GM21360 (cell line): Measurements from ENCODE around the gene STK39.

ENCODE experiments used
- ATAC-seq: cut with Tn5 transposase; IDR thresholded peaks from one replicate; pipeline ENCODE4 v1.9.1; 2021; ENCODE audit warnings: mild to moderate bottlenecking, moderate library complexity; ENCODE audit not compliant: unreplicated experiment

Gene STK39

DNA sequence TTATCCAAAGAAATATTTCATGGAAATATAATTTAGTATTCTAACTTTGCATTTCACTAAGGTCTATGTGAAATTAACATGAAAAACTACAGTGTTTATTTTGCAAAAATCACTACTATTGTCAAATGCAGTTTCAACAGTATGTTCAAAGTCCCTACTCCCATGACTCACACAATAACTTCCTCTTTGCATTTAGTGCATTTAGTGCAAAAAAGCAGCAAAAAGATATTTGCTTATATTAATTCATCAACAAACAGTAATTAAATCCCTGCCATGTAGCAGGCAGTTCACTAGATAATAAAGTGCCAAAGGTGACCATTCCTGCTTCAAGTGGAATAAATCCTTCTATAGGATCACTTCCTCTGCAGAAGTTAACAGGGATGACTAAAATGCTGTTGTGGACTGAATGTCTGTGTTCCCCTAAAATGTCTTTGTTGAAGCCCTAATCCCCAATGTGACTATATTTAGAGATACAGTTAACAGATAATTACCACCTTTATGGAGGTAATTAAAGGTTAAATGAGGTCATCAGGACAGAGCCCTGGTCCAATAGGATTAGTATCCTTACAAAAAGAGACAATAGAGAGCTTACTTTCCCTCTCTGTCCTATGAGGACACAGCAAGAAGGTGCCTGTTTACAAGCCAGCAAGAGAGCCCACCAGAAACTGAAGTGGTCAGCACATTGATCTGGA lies 61.7 kb downstream of the STK39 start:
- no peak for ATAC-seq

DNA sequence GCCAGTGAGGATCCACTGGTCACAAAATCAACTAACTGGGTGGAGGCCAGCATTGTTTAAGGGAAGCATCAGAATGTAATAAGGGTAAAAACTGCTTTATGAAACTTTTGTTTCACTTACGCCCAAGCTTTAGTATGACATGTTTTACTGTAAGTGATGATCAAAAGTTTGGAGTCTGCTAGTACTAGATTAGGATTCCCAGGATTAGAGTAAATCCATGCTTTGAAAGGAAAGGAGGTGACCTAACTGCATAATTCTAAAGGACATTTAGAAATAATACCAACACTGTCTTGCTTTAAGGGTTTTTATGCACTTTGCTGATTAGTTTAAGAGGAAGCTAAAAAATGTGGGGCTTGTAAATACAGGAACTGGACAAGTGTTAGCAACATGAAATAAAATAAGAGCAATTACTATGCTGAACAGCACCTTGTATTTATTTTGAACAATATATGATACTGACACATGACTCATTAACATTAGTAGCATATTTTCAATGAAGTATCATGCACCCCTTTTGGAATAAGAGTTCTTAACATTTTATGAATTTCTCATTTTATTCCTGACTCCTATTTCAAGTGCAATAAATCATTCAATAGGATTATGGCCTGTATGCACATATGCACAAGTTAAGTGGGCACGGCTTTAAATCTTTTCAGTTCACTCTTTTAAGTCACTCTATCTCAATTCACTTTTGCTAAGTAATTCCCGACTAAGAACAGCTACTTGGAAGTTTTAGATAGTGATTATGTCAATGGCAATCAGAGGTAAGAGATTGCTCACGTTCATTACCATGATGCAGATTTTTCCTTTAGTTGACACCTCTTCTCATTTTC lies 62.5 kb downstream of the STK39 start:
- ATAC-seq = no peak

DNA sequence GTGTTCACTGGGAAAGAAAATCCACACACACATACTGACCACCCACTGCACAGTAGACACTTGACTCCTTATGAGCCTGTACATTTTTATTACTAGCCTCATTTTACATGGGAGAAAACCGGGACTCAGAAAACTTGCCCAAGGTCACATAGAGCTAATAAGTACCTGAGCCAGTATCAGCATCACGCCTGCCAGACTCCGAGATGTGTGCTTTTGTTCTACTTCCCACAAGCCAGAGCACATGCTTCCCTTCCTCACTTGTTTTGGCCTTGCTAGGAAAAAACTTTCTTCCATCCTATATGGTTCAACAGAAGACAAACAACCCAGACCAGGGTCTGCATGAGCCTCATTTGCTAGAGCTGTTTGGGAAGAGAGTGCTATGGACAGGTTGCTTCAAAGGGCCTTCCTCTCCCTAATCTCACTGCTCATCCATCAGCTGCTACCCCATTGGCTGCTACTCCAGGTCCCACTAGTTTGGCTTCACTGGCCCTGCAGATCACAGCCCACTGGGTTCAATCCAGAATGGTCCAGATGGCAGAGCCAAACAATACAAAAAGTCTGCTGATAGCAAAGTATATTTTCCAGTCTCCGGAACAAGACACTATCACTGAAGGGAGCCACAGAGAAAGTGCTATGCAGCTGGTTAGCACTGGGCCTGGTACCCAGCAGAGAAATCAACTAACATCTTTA lies 63.9 kb downstream of the STK39 start:
- ATAC-seq = no peak

DNA sequence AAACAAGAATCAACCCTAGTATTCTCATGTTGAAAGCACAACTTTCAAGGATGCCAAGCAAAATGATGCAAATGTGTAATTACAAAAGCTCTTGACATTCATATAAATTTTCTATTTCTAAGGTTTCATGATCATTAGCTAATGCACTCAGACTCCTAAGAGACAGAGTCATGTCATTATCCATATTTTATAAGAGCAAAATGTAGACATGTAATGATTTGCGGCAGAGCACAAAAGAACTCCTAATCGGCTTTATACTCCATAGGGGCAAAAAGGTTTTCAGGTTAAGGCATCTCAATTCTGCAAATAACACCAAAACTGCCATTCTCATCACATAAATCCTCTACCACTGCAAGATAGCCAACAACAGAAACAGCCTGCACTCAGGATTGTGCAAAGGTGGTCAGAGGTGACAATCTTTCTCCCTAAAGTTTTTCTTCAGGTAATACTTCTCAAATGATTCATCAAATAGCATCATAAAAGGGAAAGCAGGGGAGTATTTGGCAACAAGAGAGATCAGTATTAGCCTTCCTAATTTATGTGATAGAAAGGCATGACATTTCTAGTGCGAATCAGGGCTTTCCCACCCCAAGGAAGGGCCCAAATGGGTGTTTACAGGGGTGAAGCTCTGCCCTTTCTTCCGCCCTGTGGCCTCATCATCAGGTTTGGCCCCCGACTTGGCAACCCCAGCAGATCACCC lies 64.7 kb downstream of the STK39 start:
- ATAC-seq = no peak

DNA sequence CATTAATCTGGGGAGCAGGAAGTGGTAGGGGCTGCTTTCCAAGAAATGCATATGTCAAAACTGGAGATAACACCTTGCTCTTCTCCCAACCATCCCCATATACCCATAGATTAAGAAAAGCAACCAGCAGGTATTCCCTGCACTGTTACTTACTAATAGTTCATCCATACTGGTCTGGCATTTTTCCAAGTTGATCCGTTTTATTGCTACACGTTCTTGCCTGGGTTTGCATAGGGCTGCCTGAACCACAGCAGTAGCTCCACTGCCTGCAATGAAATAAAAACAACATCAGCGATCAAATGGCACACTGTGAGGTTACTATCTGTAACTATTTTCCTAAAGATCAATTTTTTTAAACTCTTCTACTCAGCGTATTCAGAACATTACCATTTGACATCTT lies 65.6 kb downstream of the STK39 start:
- ATAC-seq = no peak

DNA sequence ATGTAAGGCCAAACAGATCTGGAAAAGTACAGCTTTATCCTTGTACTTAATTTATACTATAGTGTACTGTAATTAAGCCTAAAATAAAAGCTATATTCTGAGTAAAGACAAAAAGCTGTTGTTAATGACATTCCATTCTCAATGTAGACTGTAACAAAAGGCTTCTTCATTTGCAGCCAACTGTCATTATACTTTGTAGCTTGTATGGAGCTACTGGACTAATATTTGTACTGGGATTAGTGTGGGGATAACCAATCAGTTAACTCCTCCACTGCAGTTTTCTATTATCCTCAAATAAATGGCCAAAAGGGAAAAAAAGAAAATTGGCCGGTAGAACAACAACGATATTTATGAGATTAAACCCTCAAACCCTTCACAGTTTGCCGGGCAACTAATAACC lies 66.5 kb downstream of the STK39 start:
- ATAC-seq = no peak

DNA sequence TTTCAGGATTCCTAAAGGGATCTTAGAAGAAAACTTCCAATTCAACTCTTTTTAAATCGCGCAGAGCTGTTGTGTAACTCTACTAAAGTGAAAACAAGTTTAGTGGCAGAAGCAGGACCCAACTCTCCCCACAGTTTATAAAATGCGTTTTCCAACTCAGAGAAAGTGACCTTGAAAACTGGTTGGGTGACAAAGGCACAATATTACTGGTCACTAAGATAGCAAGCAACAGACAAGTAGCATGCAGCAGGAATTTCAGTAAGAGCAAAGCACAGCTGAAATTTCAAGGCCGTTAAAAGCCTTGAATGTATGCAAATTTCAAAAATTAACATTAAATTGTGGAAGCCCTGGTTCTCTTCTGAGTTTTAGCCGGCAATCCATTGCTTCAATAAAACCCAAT lies 66.9 kb downstream of the STK39 start:
- no peak for ATAC-seq

DNA sequence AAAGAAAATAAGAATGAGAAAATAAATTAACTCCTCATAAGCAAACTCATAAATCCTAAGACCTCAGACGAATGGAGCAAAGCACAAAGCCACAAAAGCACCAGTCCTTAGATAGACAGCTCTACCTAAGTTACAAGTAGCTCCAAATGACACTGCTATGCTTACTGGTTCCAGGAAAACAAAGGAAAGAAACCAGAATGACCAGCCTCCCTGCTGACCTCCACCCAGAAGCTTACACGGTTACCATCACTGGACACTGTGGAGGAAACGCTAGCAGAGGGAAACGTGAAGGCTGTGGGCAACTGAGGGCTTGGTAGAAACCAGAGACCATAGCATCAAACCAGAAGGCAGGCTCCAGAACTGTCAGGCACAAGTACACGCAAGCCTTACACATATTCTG lies 67.8 kb downstream of the STK39 start:
- ATAC-seq = no peak

DNA sequence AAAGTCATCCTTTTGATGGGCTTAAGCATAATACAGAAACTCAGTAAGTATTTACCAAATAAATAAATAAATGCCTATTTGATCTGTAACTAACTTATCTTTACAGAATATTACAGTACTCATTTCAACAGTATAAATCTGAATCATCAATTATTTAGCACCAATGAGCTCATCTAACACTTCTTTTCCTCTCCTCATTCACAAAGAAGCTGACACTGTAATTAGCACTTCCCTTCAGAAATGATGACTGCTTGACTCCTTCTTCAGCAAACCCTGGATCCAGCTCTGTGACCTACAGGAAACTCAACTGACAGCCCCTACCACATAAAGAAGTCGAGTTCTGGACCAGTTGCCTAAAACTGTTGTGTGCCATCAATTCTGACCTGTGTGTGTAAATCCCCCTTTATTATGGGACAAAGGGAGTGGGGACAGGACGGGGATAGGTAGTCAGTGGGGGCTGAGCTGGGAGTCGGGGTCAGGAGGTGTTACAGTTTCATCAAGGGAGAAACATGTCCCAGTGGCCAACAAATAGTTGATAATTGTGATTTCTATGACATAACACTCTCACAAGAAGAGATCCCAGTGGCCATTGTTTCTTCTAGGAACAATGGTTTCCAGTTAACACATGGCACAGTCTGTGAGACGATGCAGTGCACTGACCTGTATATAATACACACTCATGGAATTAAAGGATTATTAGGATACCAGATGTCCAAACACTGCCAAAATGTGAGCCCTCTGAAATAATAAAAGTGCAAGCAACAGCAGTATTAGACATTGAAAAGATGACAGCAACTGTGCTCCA lies 68.7 kb downstream of the STK39 start:
- ATAC-seq = no peak

DNA sequence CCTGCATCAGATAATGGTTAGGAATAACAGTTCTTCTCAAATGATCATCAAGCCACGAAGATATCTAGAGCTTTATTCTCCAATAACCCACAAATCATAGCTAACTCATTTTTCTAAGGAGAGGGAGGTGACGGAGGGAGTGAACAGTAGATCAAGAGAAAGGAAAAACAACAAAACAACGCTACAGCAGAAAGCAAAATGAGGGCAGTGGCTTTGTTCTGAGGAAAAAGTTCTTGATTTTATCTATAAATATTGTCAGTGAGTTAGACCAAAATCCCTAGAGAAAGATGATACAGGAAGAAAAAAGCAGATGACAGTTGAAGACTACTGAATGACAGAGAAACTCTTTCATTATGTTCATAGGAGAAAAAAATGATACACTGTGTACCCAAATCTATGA lies 71.0 kb downstream of the STK39 start:
- ATAC-seq = no peak

DNA sequence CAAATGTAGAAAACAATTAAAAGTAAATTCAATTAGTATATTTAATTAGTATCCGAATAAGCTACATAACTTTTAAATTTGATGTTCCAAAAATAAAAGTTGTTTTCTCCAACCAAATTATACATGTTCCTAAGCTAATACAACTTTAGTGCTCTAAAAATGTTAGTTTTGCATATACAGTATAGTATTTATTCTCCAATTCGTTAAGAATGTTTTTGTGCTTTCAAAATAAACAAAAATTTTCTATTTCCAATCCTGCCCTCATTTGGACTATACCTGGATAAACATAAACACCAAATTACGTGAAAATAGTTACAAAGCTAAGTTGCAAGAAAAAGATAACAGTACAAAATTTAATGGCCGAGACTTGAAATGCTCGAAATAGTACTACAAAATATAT lies 71.9 kb downstream of the STK39 start:
- ATAC-seq = no peak

DNA sequence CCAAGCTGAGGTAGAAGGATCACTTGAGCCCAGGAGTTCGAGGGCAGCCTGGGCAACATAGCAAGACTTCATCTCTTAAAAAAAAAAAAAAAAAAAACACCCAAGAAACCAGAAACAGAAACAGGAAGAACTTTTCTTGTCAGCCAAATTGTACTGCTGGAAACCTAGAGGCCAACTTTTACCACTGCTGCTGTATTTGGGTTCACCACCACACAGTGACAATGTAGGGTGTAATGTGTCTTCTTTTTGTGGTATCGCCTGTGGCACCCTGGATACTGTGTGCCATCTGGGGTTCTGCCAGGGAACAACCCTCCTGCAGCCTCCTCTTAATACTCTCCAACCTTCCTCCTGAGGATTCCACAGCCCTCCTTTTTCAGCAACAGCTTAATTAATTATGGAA lies 72.6 kb downstream of the STK39 start:
- ATAC-seq = no peak

DNA sequence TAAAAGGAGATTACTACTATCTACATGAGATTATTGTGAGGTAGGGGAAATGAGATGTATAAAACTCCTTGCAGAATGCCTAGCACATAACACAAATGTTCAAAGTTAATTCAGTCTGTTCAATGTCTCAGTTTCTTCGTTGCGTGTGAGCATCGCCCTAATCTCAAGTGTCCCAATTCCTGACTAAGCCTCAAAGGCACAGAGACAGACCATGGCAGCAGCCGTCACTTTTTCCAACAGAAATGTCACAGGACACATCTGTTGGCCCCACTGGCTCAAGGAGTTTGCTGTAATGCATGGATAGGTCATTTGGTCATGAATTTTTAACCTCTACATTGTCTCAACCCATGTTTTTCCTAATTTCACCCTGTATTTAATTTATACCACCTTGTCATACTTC lies 75.3 kb downstream of the STK39 start:
- ATAC-seq = no peak

DNA sequence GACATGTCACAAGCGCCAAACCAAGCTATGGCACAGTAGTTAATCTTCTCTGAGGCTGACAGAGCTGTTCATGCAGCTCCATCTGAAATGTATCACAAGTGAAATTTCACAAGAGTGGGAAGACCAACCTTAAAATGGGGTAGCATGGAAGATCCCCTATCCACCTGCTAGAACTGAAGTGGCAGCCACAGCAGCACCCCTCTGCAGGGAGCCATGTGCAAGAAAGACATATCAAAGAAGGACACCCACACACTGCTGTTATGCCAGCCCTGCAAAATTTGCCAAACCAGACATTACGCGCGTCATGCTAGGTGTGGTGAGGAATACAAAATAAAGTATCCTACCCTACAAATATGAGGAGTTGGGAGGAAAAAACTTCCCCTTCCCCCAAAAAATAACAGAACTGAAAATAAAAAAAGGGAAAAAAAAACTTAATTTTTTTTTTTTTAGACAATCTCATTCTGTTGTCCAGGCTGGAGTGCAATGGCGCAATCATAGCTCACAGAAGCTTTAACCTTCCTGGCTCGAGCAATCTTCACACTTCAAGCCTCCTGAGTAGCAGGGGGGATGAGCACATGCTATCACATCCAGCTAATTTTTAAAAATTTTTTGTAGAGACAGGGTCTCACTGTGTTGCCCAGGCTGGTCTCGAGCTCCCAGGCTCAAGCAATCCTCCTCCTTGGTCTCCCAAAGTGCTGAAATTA lies 76.2 kb downstream of the STK39 start:
- ATAC-seq = no peak

DNA sequence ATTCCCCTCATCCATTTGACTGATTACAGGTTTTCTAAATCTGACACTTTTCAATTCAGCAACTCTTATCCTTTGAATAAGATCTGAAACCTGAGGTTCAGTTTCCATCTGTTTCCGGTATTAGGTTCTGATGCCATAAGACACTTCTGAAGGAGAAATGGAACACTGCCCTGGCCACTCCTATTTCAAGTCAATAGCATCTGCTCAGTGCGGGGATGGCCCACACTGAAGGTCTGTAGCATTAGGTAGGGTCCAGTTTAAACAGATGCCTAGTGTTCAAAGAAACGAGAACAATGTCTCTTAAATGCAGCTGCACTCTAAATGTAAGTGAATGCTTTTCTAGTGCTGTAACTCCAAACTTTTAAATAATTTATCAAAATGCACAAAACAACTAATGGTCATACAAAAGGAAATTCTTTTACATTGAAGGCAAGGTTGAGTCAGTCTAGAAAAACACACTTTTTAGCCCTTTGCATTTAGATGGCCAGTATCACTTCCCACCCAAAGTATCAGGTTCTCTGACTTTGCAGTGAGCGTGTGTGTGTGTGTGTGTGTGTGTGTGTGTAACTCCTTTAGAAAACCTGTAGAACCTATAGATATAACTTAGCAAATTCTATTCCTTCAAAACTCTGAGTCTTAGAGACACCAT lies 78.2 kb downstream of the STK39 start:
- no peak for ATAC-seq

DNA sequence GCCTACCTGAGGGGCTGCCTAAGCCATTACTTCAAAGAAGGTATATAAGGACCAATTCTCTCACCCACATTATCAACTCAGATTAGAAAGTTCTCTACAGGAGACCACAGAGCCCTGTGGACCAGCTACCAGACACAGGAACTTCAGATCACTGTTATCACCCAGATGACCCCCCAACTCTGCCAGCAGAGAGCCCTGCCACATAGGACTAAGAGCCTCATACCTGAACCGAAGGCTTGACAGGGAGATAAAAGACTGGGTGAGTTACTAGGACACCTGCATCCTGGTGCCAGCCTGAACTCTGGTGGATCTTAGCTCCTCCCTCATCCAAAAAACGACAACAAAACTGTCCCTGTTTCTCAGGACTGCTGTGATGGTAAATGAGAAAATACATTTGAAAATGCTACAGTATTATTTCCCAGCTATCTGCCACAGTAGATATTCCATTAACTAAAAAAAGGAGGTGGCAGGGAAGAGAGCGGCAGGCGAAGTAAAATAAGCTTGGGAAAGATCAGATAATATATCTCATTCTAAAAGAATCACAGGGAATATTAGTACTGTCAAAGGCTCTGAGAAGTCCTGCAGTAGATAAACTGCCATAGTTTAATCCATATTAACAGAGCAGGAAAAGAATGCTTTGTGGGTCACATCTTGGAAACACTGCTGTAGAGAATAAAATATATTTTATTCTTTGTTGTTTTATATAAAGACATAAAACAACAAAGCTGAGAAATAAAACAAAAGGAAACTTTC lies 79.7 kb downstream of the STK39 start:
- ATAC-seq = no peak

DNA sequence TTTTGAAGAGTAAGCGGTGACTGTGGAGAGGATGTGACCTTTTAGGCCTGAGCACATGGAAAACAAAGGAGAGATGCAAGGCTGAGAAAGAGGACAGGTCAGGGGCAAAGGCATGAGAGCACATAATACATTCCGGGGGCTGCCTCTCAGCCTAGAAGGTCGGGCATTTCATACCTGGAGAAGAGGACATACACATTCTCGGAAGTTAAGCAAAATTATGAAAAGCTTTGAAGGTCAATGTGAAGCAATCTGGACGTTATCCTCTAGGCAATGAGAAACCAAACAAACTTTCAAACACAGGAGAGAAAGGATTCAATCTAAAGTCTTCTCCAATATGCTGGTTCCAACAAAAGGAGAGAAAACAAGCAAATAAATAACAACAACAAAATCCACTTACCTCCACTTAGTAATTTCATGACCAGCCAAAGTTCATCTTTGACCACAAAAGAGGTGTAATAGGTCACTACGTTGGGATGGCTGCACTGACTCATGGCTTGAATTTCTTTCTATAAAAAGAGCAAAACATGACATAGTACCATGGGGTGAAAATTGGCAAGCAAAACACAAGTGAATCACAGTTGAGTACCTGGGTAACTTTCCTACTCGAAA lies 80.4 kb downstream of the STK39 start:
- ATAC-seq = no peak
